A549 (cell line): ENCODE data around the gene CENPQ. TPM values are rescaled to one million over a fixed set of nuclear protein-coding genes. Genes with fewer than 3 reads are reported as not detected.

ENCODE experiments used
- ATAC-seq, 2 experiments: fragments of 200-7000 bp in 1 of 2; fragments of >200 bp in 1 of 2; cut with Nextera tagmentation in 1 of 2; cut with Tn5 transposase in 1 of 2; 3 replicates each; pipeline versions ENCODE4 v1.8.0 to v1.9.1; 2018 to 2020; ENCODE audit warnings: mild to moderate bottlenecking in 1 of 2, moderate library complexity in 1 of 2
- CTCF ChIA-PET: fragments of 300-600 bp; sonication (Branson Sonifier 250); formaldehyde crosslinking; extraction: SDS; loops from one replicate; lab custom pipeline; 2021; ENCODE audit warnings: antibody characterized with exemption, inconsistent platforms; lab: Yijun Ruan, JAX
- POLR2A ChIA-PET: fragments of 350-600 bp; formaldehyde crosslinking; extraction: SDS; loops from one replicate; lab custom pipeline; 2021; ENCODE audit warnings: antibody characterized with exemption, inconsistent platforms; lab: Yijun Ruan, JAX
- DNase-seq, 2 experiments: peaks; one replicate each; pipeline versions ENCODE4 v3.0.0 to v3.0.0-alpha.2; 2011 to 2016; ENCODE audit warnings: low read depth in 1 of 2, low spot score in 1 of 2
- FAIRE-seq: peaks from 2 replicates; lab custom pipeline; 2011; peaks lifted over from hg19 to GRCh38; lab: Jason Lieb, UNC
- H3K27ac ChIP-seq, 2 experiments: fragments of >200 bp; sonication (Bioruptor Twin); formaldehyde crosslinking; 3 replicates each; pipeline ENCODE4 v1.5.1; 2016 to 2017
- H3K4me1 ChIP-seq: fragments of >200 bp; sonication (Bioruptor Twin); formaldehyde crosslinking; 3 replicates; pipeline ENCODE4 v1.6.1; 2016
- H3K4me2 ChIP-seq: fragments of >200 bp; sonication (Bioruptor Twin); formaldehyde crosslinking; 3 replicates; pipeline ENCODE4 v1.6.1; 2016
- H3K4me3 ChIP-seq: fragments of >200 bp; sonication (Bioruptor Twin); formaldehyde crosslinking; 3 replicates; pipeline ENCODE4 v1.5.1; 2016
- H3K9me3 ChIP-seq: fragments of >200 bp; sonication (Bioruptor Twin); formaldehyde crosslinking; 3 replicates; pipeline ENCODE4 v1.6.1; 2016
- CBX8 ChIP-seq: fragments of 200-600 bp; sonication (generic); IDR thresholded peaks from 2 replicates; pipeline ENCODE4 v1.6.1; 2016
- CEBPB ChIP-seq, 2 experiments: fragments of >200 bp in 1 of 2; sonication (Bioruptor Twin) in 1 of 2; formaldehyde crosslinking in 1 of 2; IDR thresholded peaks; 2 replicates each; pipeline ENCODE4 v1.6.1; 2012 to 2016
- ELK1 ChIP-seq: fragments of 150-350 bp; IDR thresholded peaks from 2 replicates; pipeline ENCODE4 v1.6.1; 2014; ENCODE audit warnings: low read depth, mild to moderate bottlenecking, low read length
- FOSL2 ChIP-seq, 2 experiments: fragments of 450-650 bp in 1 of 2; fragments of >200 bp in 1 of 2; sonication (Bioruptor Twin) in 1 of 2; formaldehyde crosslinking; IDR thresholded peaks; 2 replicates each; pipeline versions ENCODE4 v1.5.0 to v1.6.1; 2016 to 2020; ENCODE audit warnings: mild to moderate bottlenecking in 1 of 2, moderate library complexity in 1 of 2
- HDAC2 ChIP-seq: fragments of 200-600 bp; sonication (generic); IDR thresholded peaks from 2 replicates; pipeline ENCODE4 v1.6.1; 2016
- HEYL ChIP-seq: fragments of 250-450 bp; sonication (Bioruptor Pico); IDR thresholded peaks from 2 replicates; pipeline ENCODE4 v1.8.0; 2021; ENCODE audit warnings: mild to moderate bottlenecking, moderate library complexity
- JUNB ChIP-seq: fragments of >200 bp; sonication (Bioruptor Twin); formaldehyde crosslinking; IDR thresholded peaks from 2 replicates; pipeline ENCODE4 v1.6.1; 2016
- KDM1A ChIP-seq: fragments of 200-600 bp; sonication (generic); IDR thresholded peaks from 2 replicates; pipeline ENCODE4 v1.6.1; 2016; ENCODE audit warnings: low read depth, mild to moderate bottlenecking
- KDM5A ChIP-seq: fragments of 200-600 bp; sonication (generic); IDR thresholded peaks from 2 replicates; pipeline ENCODE4 v1.6.1; 2016; ENCODE audit warnings: antibody characterized with exemption, mild to moderate bottlenecking
- MAFK ChIP-seq: fragments of 450-650 bp; IDR thresholded peaks from 2 replicates; pipeline ENCODE4 v1.6.1; 2014; ENCODE audit not compliant: partially characterized antibody
- NR3C1 ChIP-seq: fragments of >200 bp; sonication (Bioruptor Twin); formaldehyde crosslinking; IDR thresholded peaks from 3 replicates; pipeline ENCODE4 v1.6.1; 2017
- RAD21 ChIP-seq, 2 experiments: fragments of >200 bp in 1 of 2; sonication (Bioruptor Twin) in 1 of 2; formaldehyde crosslinking in 1 of 2; IDR thresholded peaks in 1 of 2; conservative IDR thresholded peaks in 1 of 2; 2 replicates in 1 of 2; 3 replicates in 1 of 2; pipeline ENCODE4 v1.6.1; 2012 to 2018; ENCODE audit warnings: inconsistent platforms in 1 of 2
- RARB ChIP-seq: fragments of 250-450 bp; sonication (Bioruptor Pico); IDR thresholded peaks from 2 replicates; pipeline ENCODE4 v1.8.0; 2021; ENCODE audit warnings: mild to moderate bottlenecking, moderate library complexity
- REST ChIP-seq: fragments of 200-600 bp; sonication (generic); IDR thresholded peaks from 2 replicates; pipeline ENCODE4 v1.6.1; 2016; ENCODE audit warnings: antibody characterized with exemption, mild to moderate bottlenecking, moderate library complexity
- SMC3 ChIP-seq: fragments of >200 bp; sonication (Bioruptor Twin); formaldehyde crosslinking; IDR thresholded peaks from 3 replicates; pipeline ENCODE4 v1.6.1; 2018; ENCODE audit warnings: inconsistent platforms
- ZFP36 ChIP-seq: fragments of 450-650 bp; IDR thresholded peaks from 2 replicates; pipeline ENCODE4 v1.6.1; 2014; ENCODE audit warnings: borderline replicate concordance; ENCODE audit not compliant: partially characterized antibody
- WGBS: methylation state at CpG from one replicate; pipeline ENCODE4 v1.1.6; 2017; ENCODE audit errors: missing lambda C conversion rate; 5-methylcytosine and 5-hydroxymethylcytosine counted together
- polyA plus RNA-seq, 4 experiments: library from polyadenylated mRNA; depleted of rRNA in 3 of 4; stranded (reverse); fragments of >200 nt; fragmentation: RNase III in 1 of 4; extraction: RNeasy Plus Mini Kit Qiagen cat#74134 plus additional on column Dnase treatment in 1 of 4; gene quantifications; 2 replicates in 3 of 4; 3 replicates in 1 of 4; pipeline ENCODE4 v1.2.3, GENCODE V29; 2011 to 2017

CENPQ gene
- polyA plus RNA-seq, 2 of the 4 experiments (the other 2 are of a cell fraction): 11.4 to 14.2 TPM

GRCh38 chr6:49535795-49536194 is 72.6 kb downstream of the CENPQ start (continued):
- TF ChIP-seq KDM5A (no peak), JUNB (0 out of 2 replicates have a peak, but pooled peaks have one; percentile 23), RAD21 (conservative IDR thresholded peaks at IDR 0.05 in 1 of 2, IDR thresholded peaks at IDR 0.05 in 1 of 2) (no peak)
- TF ChIP-seq, all 56 proteins: peak for 5

GRCh38 chr6:49539102-49539501 is 75.9 kb downstream of the CENPQ start:
- DNase-seq: no peak
- peaks cover 47% of the 10 kb centered on the region for H3K4me1 ChIP-seq
- TF ChIP-seq ELK1 (no peak), MAFK (no peak), CBX8 (no peak), KDM1A (no peak), ZFP36 (no peak), FOSL2 (IDR thresholded peaks at IDR 0.05) (no peak), FOSL2 (CRISPR knock-in tag; IDR thresholded peaks at IDR 0.05) (no peak), CEBPB (IDR thresholded peaks at IDR 0.05) (peak; percentile 78 to 85)
- H3K9me3 ChIP-seq: no peaks in the 10 kb centered on the region
- ChIA-PET POLR2A (interaction anchor here (0.6 kb wide), 1 partner anchor 15 kb away, joined by 6 read pairs; no protein-coding TSS in a partner anchor), CTCF (interaction anchor here (1.2 kb wide), 1 partner anchor 68 kb away, joined by 3 read pairs; no protein-coding TSS in a partner anchor)
- FAIRE-seq: no peak
- no peak for ATAC-seq
- H3K4me3 ChIP-seq: no peak overlapping the region
- H3K27ac ChIP-seq: peak overlapping the region; percentile 90 to 92; a peak in 5 of 6 replicates
- H3K4me2 ChIP-seq: no peak overlapping the region
- 94% methylated on average over 3 of the region's 3 CpGs for WGBS

GRCh38 chr6:49540614-49541013 is 77.4 kb downstream of the CENPQ start:
- no peaks in the 10 kb centered on the region for H3K9me3 ChIP-seq
- ChIA-PET POLR2A (interaction anchor here (1.2 to 2.3 kb wide), 2 partner anchors 10 to 12 kb away, joined by 3 to 20 read pairs; partner anchors contain the start of gene C6orf141), CTCF (interaction anchor here (1.2 to 5.4 kb wide), 2 partner anchors 9 to 66 kb away, joined by 3 to 27 read pairs; no protein-coding TSS in a partner anchor)
- DNase-seq (peak in 1 of 2 experiments; percentile 58), ATAC-seq (peak in 1 of 2 experiments; percentile 51; a peak in 4 of 6 replicates), FAIRE-seq (no peak)
- no peak overlapping the region for H3K4me3 ChIP-seq
- H3K27ac ChIP-seq: peak overlapping the region; percentile 90 to 92
- H3K4me2 ChIP-seq: peak overlapping the region; percentile 71
- H3K4me1 ChIP-seq: peaks cover 45% of the 10 kb centered on the region
- TF ChIP-seq REST (no peak), RAD21 (conservative IDR thresholded peaks at IDR 0.05 in 1 of 2, IDR thresholded peaks at IDR 0.05 in 1 of 2) (no peak), SMC3 (no peak), CBX8 (no peak), FOSL2 (IDR thresholded peaks at IDR 0.05) (no peak), FOSL2 (CRISPR knock-in tag; IDR thresholded peaks at IDR 0.05) (no peak), NR3C1 (no peak), RARB (no peak), HEYL (CRISPR knock-in tag) (no peak), HDAC2 (no peak)
